GM12878 (cell line): Measurements from ENCODE around the gene KCNA3. TPM values are rescaled to one million over a fixed set of nuclear protein-coding genes. Genes with fewer than 3 reads are reported as not detected.

ENCODE experiments used
- ATAC-seq: fragments of 200-7000 bp; cut with Tn5 transposase; 3 replicates; pipeline ENCODE4 v1.9.1; 2020; ENCODE audit warnings: mild to moderate bottlenecking, moderate library complexity
- BruUV-seq: library from RNA; stranded (reverse); fragments of 400-500 nt; replicated peaks from 2 replicates; lab custom pipeline; 2021; lab: Mats Ljungman, UMichigan
- CTCF ChIA-PET: fragments of 300-600 bp; sonication (Branson Sonifier 250); formaldehyde crosslinking; extraction: SDS; loops from one replicate; lab custom pipeline; 2021; ENCODE audit warnings: inconsistent platforms; lab: Yijun Ruan, JAX
- POLR2A ChIA-PET: fragments of 350-600 bp; formaldehyde crosslinking; extraction: SDS; loops from one replicate; lab custom pipeline; 2021; ENCODE audit warnings: inconsistent platforms; lab: Charles Lee
- RAD21 ChIA-PET: fragments of 300-600 bp; sonication (Branson Sonifier 250); formaldehyde crosslinking; loops from one replicate; lab custom pipeline; 2023; ENCODE audit warnings: antibody characterized with exemption; ENCODE audit not compliant: unreplicated experiment; lab: Charles Lee
- SMC1A ChIA-PET: fragments of 300-600 bp; sonication (Branson Sonifier 250); formaldehyde crosslinking; loops from one replicate; lab custom pipeline; 2023; ENCODE audit not compliant: unreplicated experiment, uncharacterized antibody; lab: Charles Lee
- DNase-seq: peaks from one replicate; pipeline ENCODE4 v3.0.0-alpha.2; 2011; ENCODE audit warnings: low read depth, low spot score
- FAIRE-seq: peaks from 3 replicates; lab custom pipeline; 2011; peaks lifted over from hg19 to GRCh38; lab: Jason Lieb, UNC
- H2AFZ ChIP-seq: 2 replicates; pipeline ENCODE4 v1.6.0; 2011; ENCODE audit warnings: low read depth, low read length, control low read depth; ENCODE audit not compliant: control insufficient read depth
- H3K27ac ChIP-seq: 2 replicates; pipeline ENCODE4 v1.5.1; 2011; ENCODE audit warnings: control low read depth; ENCODE audit not compliant: control insufficient read depth, insufficient read depth
- H3K27me3 ChIP-seq, 2 experiments: replicated peaks in 1 of 2; 2 replicates each; pipeline versions ENCODE4 v1.6.0 to v1.6.1; 2011; ENCODE audit warnings: low read length in 1 of 2; ENCODE audit not compliant: control insufficient read depth in 2 of 2, insufficient read depth in 2 of 2
- H3K36me3 ChIP-seq, 2 experiments: 2 replicates each; pipeline ENCODE4 v1.5.1; 2011; ENCODE audit warnings: low read length in 1 of 2; ENCODE audit not compliant: control insufficient read depth in 2 of 2, insufficient read depth in 2 of 2
- H3K4me1 ChIP-seq: 2 replicates; pipeline ENCODE4 v1.6.1; 2011; ENCODE audit warnings: mild to moderate bottlenecking, low read length, moderate library complexity, mixed read lengths; ENCODE audit not compliant: control insufficient read depth, insufficient read depth
- H3K4me2 ChIP-seq: 2 replicates; pipeline ENCODE4 v1.6.0; 2011; ENCODE audit warnings: control low read depth; ENCODE audit not compliant: control insufficient read depth, insufficient read depth
- H3K4me3 ChIP-seq: fragments of 200-600 bp; sonication (generic); 2 replicates; pipeline ENCODE4 v1.5.1; 2016
- H3K79me2 ChIP-seq: 2 replicates; pipeline ENCODE4 v1.6.0; 2011; ENCODE audit warnings: low read length; ENCODE audit not compliant: control insufficient read depth, insufficient read depth
- H3K9ac ChIP-seq: 2 replicates; pipeline ENCODE4 v1.8.0; 2011; ENCODE audit warnings: low read length, control low read depth, mixed read lengths; ENCODE audit not compliant: control insufficient read depth, insufficient read depth
- H3K9me3 ChIP-seq: replicated peaks from 3 replicates; pipeline ENCODE4 v1.5.1; 2011; ENCODE audit warnings: mild to moderate bottlenecking, low read length; ENCODE audit not compliant: control insufficient read depth, insufficient read depth
- H4K20me1 ChIP-seq: 2 replicates; pipeline ENCODE4 v1.6.0; 2011; ENCODE audit not compliant: control insufficient read depth, insufficient read depth
- CBX3 ChIP-seq: fragments of 200-600 bp; sonication (generic); IDR thresholded peaks from 2 replicates; pipeline ENCODE4 v1.6.1; 2016; ENCODE audit warnings: low read depth, borderline replicate concordance
- E2F4 ChIP-seq: IDR thresholded peaks from 2 replicates; pipeline ENCODE4 v1.6.1; 2012; ENCODE audit warnings: low read depth, low read length, improper control_type of control experiment
- EP300 ChIP-seq, 2 experiments: fragments of 150-350 bp in 1 of 2; IDR thresholded peaks; 2 replicates each; pipeline ENCODE4 v1.6.1; 2011 to 2012; ENCODE audit warnings: low read depth in 2 of 2, low read length in 2 of 2, borderline replicate concordance in 1 of 2, improper control_type of control experiment in 1 of 2, inconsistent platforms in 1 of 2; ENCODE audit not compliant: control insufficient read depth in 1 of 2
- FOXM1 ChIP-seq: IDR thresholded peaks from 2 replicates; pipeline ENCODE4 v1.6.1; 2012; ENCODE audit warnings: low read depth, mild to moderate bottlenecking, inconsistent platforms, low read length, moderate library complexity
- KAT2A ChIP-seq: conservative IDR thresholded peaks from 2 replicates; pipeline ENCODE4 v1.6.1; 2011; ENCODE audit warnings: low read depth, low read length; ENCODE audit not compliant: control insufficient read depth
- MEF2B ChIP-seq: fragments of 450-650 bp; IDR thresholded peaks from 2 replicates; pipeline ENCODE4 v1.6.1; 2018; ENCODE audit warnings: mild to moderate bottlenecking, moderate library complexity; ENCODE audit not compliant: partially characterized antibody, poor library complexity, severe bottlenecking
- MTA3 ChIP-seq: IDR thresholded peaks from 2 replicates; pipeline ENCODE4 v1.6.1; 2012; ENCODE audit warnings: low read length, inconsistent platforms, borderline replicate concordance
- NBN ChIP-seq: fragments of 450-650 bp; IDR thresholded peaks from 2 replicates; pipeline ENCODE4 v1.6.1; 2016
- NFXL1 ChIP-seq: fragments of 450-650 bp; IDR thresholded peaks from 2 replicates; pipeline ENCODE4 v1.6.1; 2017; ENCODE audit warnings: antibody characterized with exemption, mild to moderate bottlenecking, borderline replicate concordance
- REST ChIP-seq: IDR thresholded peaks from 2 replicates; pipeline ENCODE4 v1.6.1; 2012; ENCODE audit warnings: mild to moderate bottlenecking, low read depth, low read length
- SMC3 ChIP-seq: IDR thresholded peaks from 2 replicates; pipeline ENCODE4 v1.6.1; 2011; ENCODE audit warnings: low read length, improper control_type of control experiment, borderline replicate concordance
- TCF7 ChIP-seq: IDR thresholded peaks from 2 replicates; pipeline ENCODE4 v1.6.1; 2014; ENCODE audit warnings: antibody characterized with exemption, borderline replicate concordance
- YBX1 ChIP-seq: fragments of 450-650 bp; IDR thresholded peaks from 2 replicates; pipeline ENCODE4 v1.6.1; 2016; ENCODE audit warnings: antibody characterized with exemption
- in situ Hi-C: fragments of 300-500 bp; cut with MboI; formaldehyde crosslinking; loops from 9 replicates; pipeline ENCODE4 v1.14.3; 2018; ENCODE audit warnings: mixed read lengths
- intact Hi-C: fragments of 100-400 bp; cut with micrococcal nuclease; formaldehyde crosslinking; loops from one replicate; pipeline ENCODE4 v1.14.2; 2022; ENCODE audit not compliant: unreplicated experiment
- polyA plus RNA-seq, 11 experiments: library from polyadenylated mRNA; depleted of rRNA in 4 of 11; unstranded in 6 of 11; stranded (reverse) in 5 of 11; fragments of >200 nt; fragmentation: Nextera tagmentation in 4 of 11; fragmentation: Illumina TruSeq in 1 of 11; extraction: Ambion mirVana in 4 of 11; extraction: Trizol in 1 of 11; gene quantifications; 1 replicate in 1 of 11; 2 replicates in 10 of 11; pipeline versions ENCODE4 v1.2.1 to v1.2.3, GENCODE V29; 2011 to 2016; ENCODE audit warnings: inconsistent platforms in 2 of 11, missing spikeins in 2 of 11, low read depth in 1 of 11
- total RNA-seq, 4 experiments: library from RNA; depleted of rRNA in 3 of 4; stranded (reverse); fragments of >200 nt in 3 of 4; fragmentation: Illumina TruSeq in 1 of 4; extraction: Trizol in 1 of 4; gene quantifications; 2 replicates each; pipeline versions ENCODE4 v1.2.1 to v1.2.3, GENCODE V29; 2013 to 2021

The KCNA3 gene
- total and polyA plus RNA-seq, 10 of the 15 experiments (the other 5 are each of a cell fraction or from before 2014, with no cell fraction given), result 0.10 to 3.3 (median 1.7) TPM

GRCh38 chr1:110689868-110690267 lies 15.1 kb upstream of the KCNA3 start:
- DNase-seq (no peak), ATAC-seq (no peak), FAIRE-seq (no peak)
- intact Hi-C loops, result loop anchor here (5.0 kb wide), 1 partner anchor 72 kb away; no protein-coding TSS in a partner anchor
- no TSS peak for BruUV-seq
- Histone ChIP-seq H3K27me3 (no peaks in the 10 kb centered on the region), H3K9ac (no peak overlapping the region), H3K9me3 (no peaks in the 10 kb centered on the region), H3K27ac (no peak overlapping the region), H3K4me1 (no peaks in the 10 kb centered on the region), H3K79me2 (no peaks in the 10 kb centered on the region), H2AFZ (no peak overlapping the region), H3K4me3 (no peak overlapping the region), H3K36me3 (no peaks in the 10 kb centered on the region), H3K4me2 (no peak overlapping the region), H4K20me1 (no peaks in the 10 kb centered on the region)
- ChIA-PET CTCF (interaction anchor here (0.6 to 1.7 kb wide), 3 partner anchors 58 to 76 kb away, joined by 3 to 4 read pairs (median 3); no protein-coding TSS in a partner anchor), POLR2A (no interaction called here), SMC1A (no interaction called here), RAD21 (interaction anchor here (1.5 kb wide), 1 partner anchor 76 kb away, joined by 6 read pairs; no protein-coding TSS in a partner anchor)
- in situ Hi-C loops, result no loop called here
- TF ChIP-seq TCF7 (no peak), KAT2A (no peak), EP300 (IDR thresholded peaks at IDR 0.05; ENCODE audit: borderline replicate concordance in 1 of 2, control insufficient read depth in 1 of 2, low read depth in 2 of 2, low read length in 2 of 2) (no peak), YBX1 (no peak), E2F4 (no peak), CBX3 (no peak), FOXM1 (no peak), MTA3 (no peak), MEF2B (no peak), REST (no peak), NFXL1 (no peak), SMC3 (no peak), NBN (no peak)
